ENCODE measurements around the gene SKAP2. TPM values are rescaled to one million over a fixed set of nuclear protein-coding genes. Genes with fewer than 3 reads are reported as not detected.

SKAP2 gene
- total and polyA plus RNA-seq, 2 of the 13 experiments (the other 11 are each of a cell fraction or from before 2014, with no cell fraction given) = 3.6 to 12.9 TPM

GRCh38 chr7:26792576-26792975 is 71.8 kb downstream of the SKAP2 start (continued):
- TF ChIP-seq HNF1B (CRISPR knock-in tag; IDR thresholded peaks at IDR 0.05) (no peak), ZNF674 (CRISPR knock-in tag; IDR thresholded peaks at IDR 0.05; ENCODE audit: low read depth) (no peak)

- ChIA-PET CTCF (ENCODE audit: low intra/inter-chr PET ratio, low total read pairs) (no interaction called here), POLR2A (no interaction called here)
- no TSS peak for BruUV-seq (replicated peaks)
- no peaks in the 10 kb centered on the region for H3K9me3 ChIP-seq (ENCODE audit: low read length)
- no peak overlapping the region for H3K4me3 ChIP-seq (replicated peaks in 1 of 3; ENCODE audit: insufficient read depth in 1 of 3, low read depth in 2 of 3, low read length in 3 of 3)
- H3K4me2 ChIP-seq (ENCODE audit: low read depth, low read length) = no peak overlapping the region
- DNase-seq (ENCODE audit: low spot score) (no peak), FAIRE-seq (no peak), ATAC-seq (no peak)
- no peak overlapping the region for H3K27ac ChIP-seq (ENCODE audit: extremely low read length, insufficient read depth, low read length)
- in situ Hi-C loops (cut with HindIII; ENCODE audit: extremely low pct_ligation_motif_present, low pct_unique_long_range_greater_than_20kb) (no loop called here), intact Hi-C loops (cut with micrococcal nuclease; ENCODE audit: unreplicated experiment) (no loop called here)
- H3K36me3 ChIP-seq (replicated peaks in 1 of 2; ENCODE audit: control insufficient read depth in 1 of 2, insufficient read depth in 2 of 2, low read length in 2 of 2) = no peaks in the 10 kb centered on the region
- H4K20me1 ChIP-seq (ENCODE audit: insufficient read depth, low read length) = no peaks in the 10 kb centered on the region
- TF ChIP-seq SIN3A (IDR thresholded peaks at IDR 0.05; ENCODE audit: borderline replicate concordance, low read depth, low read length) = no peak
- no peak for TF ChIP-seq ZNF609 (CRISPR knock-in tag; IDR thresholded peaks at IDR 0.05; ENCODE audit: borderline replicate concordance)
- no peak for TF ChIP-seq GABPA (IDR thresholded peaks at IDR 0.05; ENCODE audit: low read depth, low read length)
- no peak for TF ChIP-seq GABPA (CRISPR knock-in tag; IDR thresholded peaks at IDR 0.05; ENCODE audit: low read depth)
- no peak for TF ChIP-seq TGIF2 (CRISPR knock-in tag; IDR thresholded peaks at IDR 0.05)
- TF ChIP-seq ZNF20 (CRISPR knock-in tag; IDR thresholded peaks at IDR 0.05) = no peak
- TF ChIP-seq ATF4 (CRISPR knock-in tag; IDR thresholded peaks at IDR 0.05) = no peak
- TF ChIP-seq ZNF724P (CRISPR knock-in tag; IDR thresholded peaks at IDR 0.05; ENCODE audit: borderline replicate concordance) = no peak
- no peak for TF ChIP-seq HES4 (CRISPR knock-in tag; IDR thresholded peaks at IDR 0.05; ENCODE audit: borderline replicate concordance)
- TF ChIP-seq ZBTB42 (CRISPR knock-in tag; IDR thresholded peaks at IDR 0.05) = no peak
- no peak for TF ChIP-seq ZFX (CRISPR knock-in tag; IDR thresholded peaks at IDR 0.05; ENCODE audit: low read depth)
- TF ChIP-seq ZKSCAN5 (CRISPR knock-in tag; IDR thresholded peaks at IDR 0.05) = no peak
- no peak for TF ChIP-seq ZNF546 (CRISPR knock-in tag; conservative IDR thresholded peaks at IDR 0.05)
- no peak overlapping the region for H2AFZ ChIP-seq (ENCODE audit: low read length)
- H3K4me1 ChIP-seq (ENCODE audit: insufficient read depth, low read length) = no peaks in the 10 kb centered on the region
- H3K9ac ChIP-seq (ENCODE audit: insufficient read depth, low read depth, low read length) = no peak overlapping the region
- no peaks in the 10 kb centered on the region for H3K27me3 ChIP-seq (ENCODE audit: control insufficient read depth in 1 of 2, insufficient read depth in 2 of 2, low read length in 2 of 2)
- H3K79me2 ChIP-seq (ENCODE audit: insufficient read depth, low read length) = no peaks in the 10 kb centered on the region
Observed at GRCh38 chr7:26792006-26792405, 72.4 kb downstream of the SKAP2 start.
